ENCODE results near the gene ARFRP1. TPM values are rescaled to one million over a fixed set of nuclear protein-coding genes. Genes with fewer than 3 reads are reported as not detected.

The ARFRP1 gene
- total and polyA plus RNA-seq, 4 donors = 29.8 to 56.0 (median 47.4) TPM

DNA sequence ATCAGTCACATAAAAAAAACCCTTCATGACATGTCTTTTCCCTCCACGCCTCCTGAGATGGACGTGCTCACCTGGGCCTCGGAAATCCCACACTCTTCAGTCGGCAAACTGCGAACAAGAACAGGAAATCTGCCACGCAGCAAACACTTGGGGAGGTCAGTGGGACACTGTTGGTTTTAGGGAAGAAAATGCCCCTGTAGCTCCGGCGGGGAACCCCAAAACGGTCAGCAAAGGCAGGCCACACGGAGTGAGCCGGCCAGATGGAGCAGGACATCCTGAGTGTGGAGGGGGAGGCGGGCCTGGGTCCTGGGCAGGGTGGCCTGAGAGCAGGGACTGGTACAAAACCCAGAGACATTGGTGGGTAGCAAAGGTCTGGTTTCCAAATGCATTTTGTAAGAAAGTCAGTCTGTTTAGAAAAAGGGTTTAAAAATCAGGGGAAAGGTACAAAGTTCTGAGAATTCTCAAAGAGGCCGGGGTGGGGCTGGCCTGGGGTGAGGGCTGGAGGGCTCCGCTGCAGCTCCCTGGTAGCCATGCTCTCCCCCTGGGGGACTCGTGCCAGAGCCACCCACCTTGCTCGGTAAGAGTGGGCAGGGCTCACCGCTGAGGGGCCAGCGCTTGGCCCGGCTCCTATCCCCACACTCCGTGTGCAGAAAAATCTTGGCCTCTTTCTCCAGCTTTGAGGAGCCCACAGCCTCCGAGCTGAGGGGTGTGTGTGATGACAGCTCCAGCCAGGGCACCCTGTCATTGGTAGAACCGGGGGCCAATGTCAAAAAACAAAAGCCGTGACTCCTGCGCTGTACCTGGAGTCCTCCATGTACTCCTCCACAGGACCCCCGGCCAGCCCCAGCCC, 37.0 kb upstream of the ARFRP1 start:
- Histone ChIP-seq H3K36me3 (ENCODE audit: control insufficient read depth in 4 of 4, insufficient read depth in 4 of 4, low read length in 4 of 4) (peaks cover 0 to 33% (median 8%) of the 10 kb centered on the region in 4 donors), H3K9me3 (ENCODE audit: control insufficient read depth in 4 of 4, insufficient read depth in 3 of 4, low read length in 3 of 4) (no peaks in the 10 kb centered on the region)
- peak in 1 of 3 donors; percentile 13 for DNase-seq

DNA sequence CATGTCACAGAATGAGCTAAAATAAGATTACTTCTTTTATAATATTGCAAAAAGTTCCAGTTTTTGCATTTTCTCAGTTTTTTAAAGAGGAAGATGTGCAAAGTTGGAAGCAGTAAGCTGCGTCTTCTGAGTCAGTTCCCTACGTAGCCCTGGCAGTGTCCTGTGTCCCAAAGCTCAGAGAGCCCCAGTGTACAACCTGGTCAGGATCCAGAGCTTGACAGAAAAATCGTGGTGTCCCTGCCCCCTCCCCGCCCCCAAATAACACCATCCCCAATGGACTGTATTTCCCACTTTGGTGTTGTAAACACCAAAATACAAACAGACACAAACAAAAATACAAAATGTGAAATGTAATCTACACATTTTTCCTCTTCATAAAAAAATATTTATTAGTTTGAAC, 36.4 kb upstream of the ARFRP1 start:
- H3K27ac ChIP-seq (ENCODE audit: low read depth in 1 of 2, low read length in 1 of 2) = no peak overlapping the region
- TF ChIP-seq, protein P1, sequence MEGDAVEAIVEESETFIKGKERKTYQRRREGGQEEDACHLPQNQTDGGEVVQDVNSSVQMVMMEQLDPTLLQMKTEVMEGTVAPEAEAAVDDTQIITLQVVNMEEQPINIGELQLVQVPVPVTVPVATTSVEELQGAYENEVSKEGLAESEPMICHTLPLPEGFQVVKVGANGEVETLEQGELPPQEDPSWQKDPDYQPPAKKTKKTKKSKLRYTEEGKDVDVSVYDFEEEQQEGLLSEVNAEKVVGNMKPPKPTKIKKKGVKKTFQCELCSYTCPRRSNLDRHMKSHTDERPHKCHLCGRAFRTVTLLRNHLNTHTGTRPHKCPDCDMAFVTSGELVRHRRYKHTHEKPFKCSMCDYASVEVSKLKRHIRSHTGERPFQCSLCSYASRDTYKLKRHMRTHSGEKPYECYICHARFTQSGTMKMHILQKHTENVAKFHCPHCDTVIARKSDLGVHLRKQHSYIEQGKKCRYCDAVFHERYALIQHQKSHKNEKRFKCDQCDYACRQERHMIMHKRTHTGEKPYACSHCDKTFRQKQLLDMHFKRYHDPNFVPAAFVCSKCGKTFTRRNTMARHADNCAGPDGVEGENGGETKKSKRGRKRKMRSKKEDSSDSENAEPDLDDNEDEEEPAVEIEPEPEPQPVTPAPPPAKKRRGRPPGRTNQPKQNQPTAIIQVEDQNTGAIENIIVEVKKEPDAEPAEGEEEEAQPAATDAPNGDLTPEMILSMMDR (IDR thresholded peaks at IDR 0.05; ENCODE audit: control extremely low read depth, extremely low read depth) = no peak
- H3K4me3 ChIP-seq = no peak overlapping the region
- H3K36me3 ChIP-seq (ENCODE audit: control insufficient read depth in 4 of 4, insufficient read depth in 4 of 4, low read length in 4 of 4) = peaks cover 0 to 30% (median 8%) of the 10 kb centered on the region in 4 donors
- WGBS, 2 donors = 77 to 81% methylated on average over 4 of the region's 4 CpGs
- H3K9ac ChIP-seq (ENCODE audit: insufficient read depth in 1 of 2, low read length in 2 of 2) = no peak overlapping the region
- H3K4me1 ChIP-seq (ENCODE audit: control insufficient read depth in 5 of 5, insufficient read depth in 5 of 5, low read length in 5 of 5) = peaks cover 0 to 21% (median 11%) of the 10 kb centered on the region in 5 donors
- ATAC-seq (ENCODE audit: insufficient read depth, low FRiP score) (no peak), DNase-seq (no peak)
- H3K9me3 ChIP-seq (ENCODE audit: control insufficient read depth in 4 of 4, insufficient read depth in 3 of 4, low read length in 3 of 4) = no peaks in the 10 kb centered on the region
- H3K27me3 ChIP-seq (ENCODE audit: control insufficient read depth in 3 of 3, insufficient read depth in 3 of 3, low read length in 2 of 3) = no peaks in the 10 kb centered on the region

More for the DNA sequence above, 37.0 kb upstream of the ARFRP1 start:
- no peak overlapping the region for H3K4me3 ChIP-seq
- H3K9ac ChIP-seq (ENCODE audit: insufficient read depth in 1 of 2, low read length in 2 of 2) = no peak overlapping the region
- WGBS, 2 donors = 73 to 81% methylated on average over 25 of the region's 25 CpGs
- no peak for ATAC-seq (ENCODE audit: insufficient read depth, low FRiP score)
- peaks cover 0 to 20% (median 11%) of the 10 kb centered on the region in 5 donors for H3K4me1 ChIP-seq (ENCODE audit: control insufficient read depth in 5 of 5, insufficient read depth in 5 of 5, low read length in 5 of 5)
- no peaks in the 10 kb centered on the region for H3K27me3 ChIP-seq (ENCODE audit: control insufficient read depth in 3 of 3, insufficient read depth in 3 of 3, low read length in 2 of 3)
- H3K27ac ChIP-seq (ENCODE audit: low read depth in 1 of 2, low read length in 1 of 2) = no peak overlapping the region
- TF ChIP-seq, protein P1 (IDR thresholded peaks at IDR 0.05; ENCODE audit: control extremely low read depth, extremely low read depth) = no peak

DNA sequence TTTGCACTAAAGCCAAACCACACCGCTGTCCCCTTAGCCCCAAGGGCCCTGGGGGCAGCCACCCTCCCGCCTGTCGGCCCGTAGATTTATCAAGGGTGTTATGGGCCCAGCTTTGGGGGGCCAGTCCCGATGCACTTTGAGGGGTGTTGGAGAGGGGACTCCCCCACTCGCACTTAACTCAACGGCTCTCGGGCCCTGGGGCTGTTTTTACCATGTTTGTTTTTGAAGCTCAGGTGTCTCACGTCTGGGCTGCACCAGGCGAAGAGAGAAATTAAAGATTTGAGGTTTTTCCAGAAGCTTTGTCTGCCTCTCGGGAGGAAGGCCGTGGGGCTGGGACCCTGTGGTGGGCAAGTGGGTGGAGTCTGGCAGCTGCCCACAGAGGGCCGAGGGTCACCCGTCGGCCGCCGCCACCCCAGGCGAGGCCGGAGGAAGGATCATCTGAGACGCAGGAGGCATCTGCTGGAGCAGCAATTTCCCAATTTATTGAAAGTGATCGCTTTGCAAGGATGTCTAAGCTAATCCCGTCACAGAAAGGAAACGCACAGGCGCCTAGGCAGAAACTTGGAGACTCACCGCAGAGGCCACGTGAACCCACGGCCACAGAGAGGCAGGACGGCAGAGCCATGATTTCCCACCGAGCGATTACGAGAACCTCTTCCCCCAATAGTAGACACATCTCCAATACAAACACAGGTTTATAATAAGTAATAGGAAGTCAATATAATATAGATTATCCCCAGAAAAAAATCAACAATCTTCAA, 35.6 kb upstream of the ARFRP1 start:
- Histone ChIP-seq H3K4me1 (ENCODE audit: control insufficient read depth in 5 of 5, insufficient read depth in 5 of 5, low read length in 5 of 5) (peaks cover 0 to 29% (median 11%) of the 10 kb centered on the region in 5 donors), H3K9me3 (ENCODE audit: control insufficient read depth in 4 of 4, insufficient read depth in 3 of 4, low read length in 3 of 4) (no peaks in the 10 kb centered on the region), H3K9ac (ENCODE audit: insufficient read depth in 1 of 2, low read length in 2 of 2) (no peak overlapping the region), H3K27me3 (ENCODE audit: control insufficient read depth in 3 of 3, insufficient read depth in 3 of 3, low read length in 2 of 3) (no peaks in the 10 kb centered on the region), H3K27ac (ENCODE audit: low read depth in 1 of 2, low read length in 1 of 2) (no peak overlapping the region), H3K4me3 (no peak overlapping the region), H3K36me3 (ENCODE audit: control insufficient read depth in 4 of 4, insufficient read depth in 4 of 4, low read length in 4 of 4) (peaks cover 0 to 30% (median 8%) of the 10 kb centered on the region in 4 donors)
- no peak for ATAC-seq (ENCODE audit: insufficient read depth, low FRiP score)
- TF ChIP-seq, protein P1 (IDR thresholded peaks at IDR 0.05; ENCODE audit: control extremely low read depth, extremely low read depth) = no peak
- 89 to 90% methylated on average over 31 of the region's 31 CpGs for WGBS, 2 donors
- no peak for DNase-seq

Measured in lung (tissue), 12 donors.